Measurements from ENCODE around the gene COL9A1. TPM values are rescaled to one million over a fixed set of nuclear protein-coding genes. Genes with fewer than 3 reads are reported as not detected.

The COL9A1 gene
- total and polyA plus RNA-seq, 2 of the 8 experiments (the other 6 are each of a cell fraction or from before 2014, with no cell fraction given): 7.9 to 18.1 TPM

- TF ChIP-seq CHD7 (IDR thresholded peaks at IDR 0.05; ENCODE audit: insufficient replicate concordance, low read length) (no peak), CREB1 (IDR thresholded peaks at IDR 0.05) (no peak), NANOG (IDR thresholded peaks at IDR 0.05; ENCODE audit: insufficient read depth, low read depth, low read length, poor library complexity, severe bottlenecking) (no peak), EP300 (IDR thresholded peaks at IDR 0.05; ENCODE audit: borderline replicate concordance in 1 of 2, low read depth in 2 of 2, low read length in 2 of 2) (no peak), SP1 (IDR thresholded peaks at IDR 0.05; ENCODE audit: low read depth, low read length) (no peak), RAD21 (IDR thresholded peaks at IDR 0.05 in 1 of 2, conservative IDR thresholded peaks at IDR 0.05 in 1 of 2; ENCODE audit: low read depth in 2 of 2, low read length in 2 of 2) (no peak), JUND (IDR thresholded peaks at IDR 0.05; ENCODE audit: low read length) (no peak), BCL11A (IDR thresholded peaks at IDR 0.05; ENCODE audit: low read depth in 2 of 2, low read length in 2 of 2) (no peak), TCF12 (IDR thresholded peaks at IDR 0.05; ENCODE audit: low read depth, low read length) (no peak), ASH2L (IDR thresholded peaks at IDR 0.05; ENCODE audit: low read length) (no peak)
These were observed 34.3 kb upstream of the COL9A1 start (continued) for GRCh38 chr6:70336996-70337742.
